Epithelial cell of esophagus (primary cell): ENCODE data around the gene NUP62.
"Not testable (repeated sequence)": the region's sequence is repeated elsewhere in the genome, so short reads cannot be mapped to it uniquely, and the experiment has no call there.

Experiments used
- DNase-seq: peaks from one replicate; pipeline ENCODE4 v3.0.0; 2010; ENCODE audit warnings: low read depth
- H3K4me3 ChIP-seq: 2 replicates; pipeline ENCODE4 v1.5.1; 2011; ENCODE audit warnings: mild to moderate bottlenecking, low read length, control low read depth
- TF ChIP-seq, protein P1 (sequence below): IDR thresholded peaks from 2 replicates; pipeline ENCODE4 v1.5.1; 2011; ENCODE audit warnings: low read depth, mild to moderate bottlenecking, low read length, control low read depth, inconsistent platforms; ENCODE audit not compliant: insufficient read depth; ENCODE audit errors: missing control alignments

The NUP62 gene

DNA sequence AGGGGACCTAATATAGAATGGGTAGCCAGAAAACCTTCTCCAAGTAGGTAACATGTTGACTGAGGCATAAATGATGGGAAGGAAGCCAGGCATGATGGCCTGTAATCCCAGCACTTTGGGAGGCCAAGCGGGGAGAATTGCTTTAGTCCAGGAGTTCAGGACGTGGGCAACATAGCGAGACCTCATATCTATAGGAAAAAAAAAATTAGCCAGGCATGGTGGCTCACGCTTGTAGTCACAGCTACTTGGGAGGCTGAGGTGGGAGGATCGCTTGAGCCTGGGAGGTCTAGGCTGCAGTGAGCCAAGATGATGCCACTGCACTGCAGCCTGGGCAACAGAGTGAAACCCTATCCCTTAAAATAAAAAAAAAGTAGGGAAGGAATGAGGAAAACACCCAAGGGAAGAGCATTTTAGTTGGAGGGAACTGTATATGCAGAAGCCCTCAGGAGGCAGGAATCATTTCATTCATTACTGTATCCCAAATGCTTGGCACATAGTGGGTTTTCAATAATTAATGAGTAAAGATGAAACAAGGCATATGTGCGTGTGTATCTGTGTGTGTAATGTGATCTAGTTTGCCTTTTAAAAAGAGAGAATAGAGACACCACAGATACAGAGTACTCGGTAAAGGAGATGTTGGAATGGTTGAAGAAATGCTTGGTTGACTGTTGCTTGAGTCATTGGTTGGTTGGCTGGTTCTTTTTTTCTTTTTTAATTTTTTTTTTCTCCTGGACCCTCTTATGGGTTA is 2.2 kb upstream of the NUP62 start:
- no peak for DNase-seq
- no peak overlapping the region for H3K4me3 ChIP-seq
- TF ChIP-seq, protein P1, sequence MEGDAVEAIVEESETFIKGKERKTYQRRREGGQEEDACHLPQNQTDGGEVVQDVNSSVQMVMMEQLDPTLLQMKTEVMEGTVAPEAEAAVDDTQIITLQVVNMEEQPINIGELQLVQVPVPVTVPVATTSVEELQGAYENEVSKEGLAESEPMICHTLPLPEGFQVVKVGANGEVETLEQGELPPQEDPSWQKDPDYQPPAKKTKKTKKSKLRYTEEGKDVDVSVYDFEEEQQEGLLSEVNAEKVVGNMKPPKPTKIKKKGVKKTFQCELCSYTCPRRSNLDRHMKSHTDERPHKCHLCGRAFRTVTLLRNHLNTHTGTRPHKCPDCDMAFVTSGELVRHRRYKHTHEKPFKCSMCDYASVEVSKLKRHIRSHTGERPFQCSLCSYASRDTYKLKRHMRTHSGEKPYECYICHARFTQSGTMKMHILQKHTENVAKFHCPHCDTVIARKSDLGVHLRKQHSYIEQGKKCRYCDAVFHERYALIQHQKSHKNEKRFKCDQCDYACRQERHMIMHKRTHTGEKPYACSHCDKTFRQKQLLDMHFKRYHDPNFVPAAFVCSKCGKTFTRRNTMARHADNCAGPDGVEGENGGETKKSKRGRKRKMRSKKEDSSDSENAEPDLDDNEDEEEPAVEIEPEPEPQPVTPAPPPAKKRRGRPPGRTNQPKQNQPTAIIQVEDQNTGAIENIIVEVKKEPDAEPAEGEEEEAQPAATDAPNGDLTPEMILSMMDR = no peak

- no peak for DNase-seq
- no peak overlapping the region for H3K4me3 ChIP-seq
- TF ChIP-seq, protein P1 = no peak
Measured at GRCh38 chr19:49930483-49931011, 1.2 kb upstream of the NUP62 start.

- DNase-seq = peak; percentile 94
- peak overlapping the region; percentile 91 for H3K4me3 ChIP-seq
- TF ChIP-seq, protein P1 = no peak
Measured at GRCh38 chr19:49929611-49930482, 543 bp upstream of the NUP62 start.

DNA sequence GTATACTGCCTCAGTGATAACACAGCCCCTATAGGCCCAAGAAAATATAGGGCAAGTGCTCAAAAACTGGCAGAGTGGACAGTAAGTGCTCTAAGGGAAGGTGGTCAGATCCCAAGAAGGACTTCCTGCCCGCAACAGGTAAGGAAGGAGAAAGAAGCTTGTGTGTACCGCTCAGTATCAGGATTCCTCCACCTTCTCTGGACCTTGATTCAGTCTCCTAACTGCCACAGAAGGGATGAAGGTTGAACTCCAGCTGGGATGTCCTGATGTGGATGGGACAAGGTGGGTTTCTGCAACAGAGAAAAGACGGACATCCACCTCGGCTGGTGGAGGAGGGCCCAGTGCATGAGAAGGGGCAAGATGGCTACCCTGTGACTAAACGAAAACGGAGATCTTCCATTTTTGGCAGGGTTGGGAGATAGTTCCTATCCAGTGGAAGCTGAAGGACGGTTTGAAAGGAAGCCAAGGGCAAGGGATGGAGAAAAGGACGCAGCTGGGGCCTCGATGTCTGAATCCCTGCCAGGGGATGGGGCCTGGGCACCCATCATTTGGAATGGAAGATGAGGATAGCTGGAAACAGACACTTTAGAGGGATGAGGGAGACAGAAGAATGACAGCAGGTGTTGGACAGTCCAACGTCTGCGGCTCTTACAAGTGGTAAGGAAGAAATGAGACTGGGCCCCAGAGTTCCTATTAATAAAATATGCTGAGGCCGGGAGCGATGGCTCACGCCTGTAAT is 1.6 kb downstream of the NUP62 start:
- DNase-seq = no peak
- H3K4me3 ChIP-seq = no peak overlapping the region
- TF ChIP-seq, protein P1 = no peak

GRCh38 chr19:49926515-49926914 is 2.8 kb downstream of the NUP62 start:
- TF ChIP-seq, protein P1 = no peak
- DNase-seq = no peak
- H3K4me3 ChIP-seq = no peak overlapping the region

DNA sequence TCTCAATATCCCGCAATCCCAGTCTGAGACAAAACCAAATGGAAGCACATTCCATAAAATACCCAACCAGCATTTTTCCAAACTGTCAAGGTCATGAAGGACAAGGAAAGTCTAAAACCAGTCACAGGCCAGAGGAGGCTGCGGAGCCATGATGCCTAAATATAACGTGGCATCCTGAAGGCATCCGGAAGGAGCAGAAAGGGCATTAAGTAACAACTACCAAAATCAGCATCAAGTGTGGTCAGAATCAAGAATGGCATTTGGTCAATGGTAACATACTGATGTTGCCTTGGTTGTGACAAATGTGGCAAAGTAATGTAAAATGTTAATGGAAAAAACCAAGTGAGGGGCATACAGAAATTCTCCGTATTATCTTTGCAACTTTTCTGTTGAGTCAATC is 3.8 kb downstream of the NUP62 start:
- H3K4me3 ChIP-seq = no peak overlapping the region
- TF ChIP-seq, protein P1 = no peak
- DNase-seq = no peak

DNA sequence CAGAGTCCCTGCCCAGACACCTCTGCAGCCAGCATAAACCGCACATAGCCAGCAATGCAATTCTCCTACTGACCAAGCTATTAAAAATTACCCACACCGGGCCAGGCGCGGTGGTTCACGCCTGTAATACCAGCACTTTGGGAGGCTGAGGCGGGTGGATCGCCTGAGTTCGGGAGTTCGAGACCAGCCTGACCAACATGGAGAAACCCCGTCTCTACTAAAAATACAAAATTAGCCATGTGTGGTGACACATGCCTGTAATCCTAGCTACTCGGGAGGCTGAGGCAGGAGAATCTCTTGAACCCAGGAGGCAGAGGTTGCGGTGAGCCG is 4.5 kb downstream of the NUP62 start:
- not testable (repeated sequence) for H3K4me3 ChIP-seq, DNase-seq
